Endothelial cell of umbilical vein (primary cell): ENCODE data around the gene POSTN. TPM values are rescaled to one million over a fixed set of nuclear protein-coding genes. Genes with fewer than 3 reads are reported as not detected.

Experiments used
- BruUV-seq: library from RNA; stranded (reverse); fragments of 400-500 nt; replicated peaks from 2 replicates; lab custom pipeline; 2021; lab: Mats Ljungman, UMichigan
- CTCF ChIA-PET: fragments of 300-600, 350-600 bp; sonication (Branson Sonifier 250); formaldehyde crosslinking; loops from one replicate; lab custom pipeline; 2021; ENCODE audit warnings: antibody characterized with exemption, inconsistent platforms; lab: Charles Lee
- POLR2A ChIA-PET: fragments of 300-600, 350-600 bp; sonication (Branson Sonifier 250); formaldehyde crosslinking; loops from one replicate; lab custom pipeline; 2021; ENCODE audit warnings: antibody characterized with exemption, inconsistent platforms; lab: Charles Lee
- DNase-seq: peaks from one replicate; pipeline ENCODE4 v3.0.0-alpha.2; 2011; ENCODE audit warnings: low read depth, low spot score
- FAIRE-seq: peaks from 2 replicates; lab custom pipeline; 2011; peaks lifted over from hg19 to GRCh38; lab: Jason Lieb, UNC
- H2AFZ ChIP-seq: 2 replicates; pipeline ENCODE4 v1.6.0; 2012; ENCODE audit warnings: low read depth, low read length, control low read depth, inconsistent platforms
- H3K27ac ChIP-seq: 2 replicates; pipeline ENCODE4 v1.5.1; 2011; ENCODE audit warnings: low read depth, mild to moderate bottlenecking, control low read depth, low read length, moderate library complexity; ENCODE audit not compliant: insufficient read depth
- H3K27me3 ChIP-seq, 2 experiments: 2 replicates each; pipeline versions ENCODE4 v1.6.0 to v1.6.1; 2011; ENCODE audit warnings: low read length in 2 of 2, mixed read lengths in 1 of 2; ENCODE audit not compliant: control insufficient read depth in 2 of 2, insufficient read depth in 2 of 2
- H3K36me3 ChIP-seq, 2 experiments: 2 replicates in 1 of 2; 3 replicates in 1 of 2; pipeline ENCODE4 v1.5.1; 2011; ENCODE audit warnings: low read length in 2 of 2, mild to moderate bottlenecking in 1 of 2, moderate library complexity in 1 of 2; ENCODE audit not compliant: control insufficient read depth in 2 of 2, insufficient read depth in 2 of 2; ENCODE audit errors: extremely low read depth in 1 of 2
- H3K4me1 ChIP-seq: 3 replicates; pipeline ENCODE4 v1.5.1; 2011; ENCODE audit warnings: mild to moderate bottlenecking, low read length; ENCODE audit not compliant: control insufficient read depth, insufficient read depth; ENCODE audit errors: extremely low read depth
- H3K4me2 ChIP-seq: 2 replicates; pipeline ENCODE4 v1.6.1; 2011; ENCODE audit warnings: low read length, control low read depth, mixed read lengths; ENCODE audit not compliant: insufficient read depth
- H3K4me3 ChIP-seq, 3 experiments: fragments of 200-600 bp in 1 of 3; sonication (generic), shearing (Covaris generic) in 1 of 3; replicated peaks in 1 of 3; 2 replicates each; pipeline ENCODE4 v1.5.1; 2011 to 2016; ENCODE audit warnings: control low read depth in 3 of 3, low read length in 3 of 3, mild to moderate bottlenecking in 2 of 3, inconsistent platforms in 1 of 3, low read depth in 1 of 3, moderate library complexity in 1 of 3; ENCODE audit not compliant: insufficient read depth in 1 of 3
- H3K79me2 ChIP-seq: 2 replicates; pipeline ENCODE4 v1.6.0; 2012; ENCODE audit warnings: low read length, inconsistent platforms; ENCODE audit not compliant: control insufficient read depth, insufficient read depth
- H3K9ac ChIP-seq: replicated peaks from 2 replicates; pipeline ENCODE3; 2011; ENCODE audit warnings: low read length, control low read depth; ENCODE audit not compliant: insufficient read depth; ENCODE audit errors: extremely low read depth
- H3K9me1 ChIP-seq: replicated peaks from 3 replicates; pipeline ENCODE4 v1.6.0; 2011; ENCODE audit warnings: mild to moderate bottlenecking, low read length; ENCODE audit not compliant: control insufficient read depth, insufficient read depth; ENCODE audit errors: extremely low read depth
- H3K9me3 ChIP-seq: replicated peaks from 2 replicates; pipeline ENCODE4 v1.5.1; 2012; ENCODE audit warnings: low read length, inconsistent platforms; ENCODE audit not compliant: control insufficient read depth, insufficient read depth
- H4K20me1 ChIP-seq: replicated peaks from 2 replicates; pipeline ENCODE3; 2011; ENCODE audit warnings: mild to moderate bottlenecking, low read length; ENCODE audit not compliant: control insufficient read depth, insufficient read depth; ENCODE audit errors: extremely low read depth
- EZH2 ChIP-seq: IDR thresholded peaks from 2 replicates; pipeline ENCODE4 v1.6.1; 2012; ENCODE audit warnings: borderline replicate concordance, low read depth, mild to moderate bottlenecking, moderate library complexity, low read length, inconsistent platforms; ENCODE audit not compliant: severe bottlenecking
- FOS ChIP-seq: IDR thresholded peaks from 2 replicates; pipeline ENCODE4 v1.6.1; 2011; ENCODE audit warnings: mild to moderate bottlenecking, low read length, moderate library complexity, borderline replicate concordance; ENCODE audit not compliant: insufficient read depth
- GATA2 ChIP-seq: IDR thresholded peaks from 2 replicates; pipeline ENCODE4 v1.7.0; 2011; ENCODE audit warnings: low read depth, mild to moderate bottlenecking, moderate library complexity, mixed read lengths, low read length; ENCODE audit not compliant: insufficient read length, insufficient read depth
- JUN ChIP-seq: IDR thresholded peaks from 2 replicates; pipeline ENCODE4 v1.6.1; 2011; ENCODE audit warnings: borderline replicate concordance, low read depth; ENCODE audit not compliant: insufficient read length, insufficient read depth
- MYC ChIP-seq: IDR thresholded peaks from one replicate; pipeline ENCODE4 v1.6.1; 2011; ENCODE audit warnings: mild to moderate bottlenecking, low read depth, low read length
- POLR2A ChIP-seq: IDR thresholded peaks from 2 replicates; pipeline ENCODE4 v1.6.1; 2012; ENCODE audit warnings: low read depth, mild to moderate bottlenecking, control low read depth, low read length
- POLR2AphosphoS5 ChIP-seq: IDR thresholded peaks from 2 replicates; pipeline ENCODE4 v1.6.1; 2012; ENCODE audit warnings: low read depth, mild to moderate bottlenecking, control low read depth, low read length, moderate library complexity; ENCODE audit not compliant: insufficient read depth
- dilution Hi-C: fragments of 300-500 bp; cut with MboI; formaldehyde crosslinking; loops from one replicate; pipeline ENCODE4 v1.15.0; 2019; ENCODE audit warnings: low sequenced_read_pairs; ENCODE audit not compliant: extremely low pct_ligation_motif_present
- intact Hi-C: fragments of 100-400 bp; cut with micrococcal nuclease; formaldehyde crosslinking; loops from one replicate; pipeline ENCODE4 v1.10.0; 2022
- polyA plus RNA-seq, 4 experiments: library from polyadenylated mRNA; depleted of rRNA in 3 of 4; stranded (reverse) in 3 of 4; unstranded in 1 of 4; fragments of >200 nt; gene quantifications; 2 replicates each; pipeline versions ENCODE4 v1.2.1 to v1.2.3, GENCODE V29; 2011 to 2012; ENCODE audit warnings: missing spikeins in 1 of 4
- total RNA-seq: library from RNA; stranded (reverse); gene quantifications from 2 replicates; pipeline ENCODE4 v1.2.3, GENCODE V29; 2021
- TF ChIP-seq, protein P1 (sequence below), 2 donors: IDR thresholded peaks; 1 replicate in 1 of 2; 2 replicates in 1 of 2; pipeline ENCODE4 v1.5.1; 2011; ENCODE audit warnings: low read length in 2 of 2, mild to moderate bottlenecking in 2 of 2, moderate library complexity in 2 of 2, control low read depth in 1 of 2, inconsistent platforms in 1 of 2, low read depth in 1 of 2; ENCODE audit not compliant: insufficient read depth in 1 of 2; ENCODE audit errors: extremely low read depth in 1 of 2
- TF ChIP-seq, protein P2 (sequence below): IDR thresholded peaks from 2 replicates; pipeline ENCODE4 v1.6.1; 2011; ENCODE audit not compliant: insufficient read depth, insufficient read length

Gene POSTN
- total and polyA plus RNA-seq, 2 donors (not counting 3 experiments of a cell fraction or from before 2014, with no cell fraction given) = 0.29 to 0.41 TPM

DNA sequence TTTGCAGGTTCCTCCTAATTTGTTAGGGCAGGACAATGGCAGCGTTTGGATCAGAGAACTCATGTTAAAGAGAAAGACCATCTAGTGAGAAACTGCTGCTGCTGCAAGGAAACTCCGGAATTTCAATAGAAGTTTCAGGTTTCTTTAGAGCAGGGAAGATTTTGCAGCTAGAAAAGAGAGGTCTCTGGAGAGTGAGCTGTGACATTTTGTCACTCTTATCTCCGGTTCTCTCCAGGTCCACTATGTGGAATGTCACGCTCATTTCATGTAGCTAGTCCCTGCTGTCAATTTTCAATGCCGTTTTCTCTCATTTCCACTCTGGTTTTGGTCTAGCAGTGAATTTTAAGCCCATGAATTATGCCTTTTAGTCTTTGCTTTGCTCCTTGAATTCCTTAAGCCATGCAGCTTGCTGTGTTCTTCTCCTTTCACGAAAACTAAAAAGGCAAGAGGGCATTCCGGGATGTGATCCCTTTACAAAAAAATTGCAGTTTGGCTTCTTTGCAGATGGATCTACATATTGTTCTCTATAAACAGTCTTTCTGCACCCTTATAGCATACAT, 46.7 kb upstream of the POSTN start:
- dilution Hi-C loops = no loop called here
- DNase-seq (no peak), FAIRE-seq (no peak)
- no peaks in the 10 kb centered on the region for H4K20me1 ChIP-seq
- TF ChIP-seq GATA2 (no peak), POLR2AphosphoS5 (no peak), POLR2A (no peak), MYC (no peak), EZH2 (no peak), JUN (no peak), FOS (no peak)
- TF ChIP-seq, protein P1, sequence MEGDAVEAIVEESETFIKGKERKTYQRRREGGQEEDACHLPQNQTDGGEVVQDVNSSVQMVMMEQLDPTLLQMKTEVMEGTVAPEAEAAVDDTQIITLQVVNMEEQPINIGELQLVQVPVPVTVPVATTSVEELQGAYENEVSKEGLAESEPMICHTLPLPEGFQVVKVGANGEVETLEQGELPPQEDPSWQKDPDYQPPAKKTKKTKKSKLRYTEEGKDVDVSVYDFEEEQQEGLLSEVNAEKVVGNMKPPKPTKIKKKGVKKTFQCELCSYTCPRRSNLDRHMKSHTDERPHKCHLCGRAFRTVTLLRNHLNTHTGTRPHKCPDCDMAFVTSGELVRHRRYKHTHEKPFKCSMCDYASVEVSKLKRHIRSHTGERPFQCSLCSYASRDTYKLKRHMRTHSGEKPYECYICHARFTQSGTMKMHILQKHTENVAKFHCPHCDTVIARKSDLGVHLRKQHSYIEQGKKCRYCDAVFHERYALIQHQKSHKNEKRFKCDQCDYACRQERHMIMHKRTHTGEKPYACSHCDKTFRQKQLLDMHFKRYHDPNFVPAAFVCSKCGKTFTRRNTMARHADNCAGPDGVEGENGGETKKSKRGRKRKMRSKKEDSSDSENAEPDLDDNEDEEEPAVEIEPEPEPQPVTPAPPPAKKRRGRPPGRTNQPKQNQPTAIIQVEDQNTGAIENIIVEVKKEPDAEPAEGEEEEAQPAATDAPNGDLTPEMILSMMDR (IDR thresholded peaks at IDR 0.05; ENCODE audit: extremely low read depth in 1 of 2, insufficient read depth in 1 of 2, low read depth in 1 of 2, low read length in 2 of 2) = no peak
- TF ChIP-seq, protein P2, sequence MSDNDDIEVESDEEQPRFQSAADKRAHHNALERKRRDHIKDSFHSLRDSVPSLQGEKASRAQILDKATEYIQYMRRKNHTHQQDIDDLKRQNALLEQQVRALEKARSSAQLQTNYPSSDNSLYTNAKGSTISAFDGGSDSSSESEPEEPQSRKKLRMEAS = no peak
- H3K27ac ChIP-seq = no peak overlapping the region
- H2AFZ ChIP-seq = no peak overlapping the region
- no peaks in the 10 kb centered on the region for H3K9me3 ChIP-seq
- no peak overlapping the region for H3K4me3 ChIP-seq
- intact Hi-C loops = loop anchor here (5.0 to 10.0 kb wide), 2 partner anchors 37 to 1270 kb away; no protein-coding TSS in a partner anchor
- H3K4me2 ChIP-seq = no peak overlapping the region
- no peaks in the 10 kb centered on the region for H3K79me2 ChIP-seq
- no peaks in the 10 kb centered on the region for H3K9me1 ChIP-seq
- CTCF ChIA-PET = interaction anchor here (1.0 to 1.4 kb wide), 2 partner anchors 10 to 124 kb away, joined by 3 read pairs; no protein-coding TSS in a partner anchor
- H3K4me1 ChIP-seq = peaks cover 13% of the 10 kb centered on the region
- H3K27me3 ChIP-seq = no peaks in the 10 kb centered on the region
- BruUV-seq = no TSS peak
- H3K9ac ChIP-seq = no peak overlapping the region
- no peaks in the 10 kb centered on the region for H3K36me3 ChIP-seq
- POLR2A ChIA-PET = no interaction called here
